ENCODE measurements around the gene CNKSR3.

The CNKSR3 gene

DNA sequence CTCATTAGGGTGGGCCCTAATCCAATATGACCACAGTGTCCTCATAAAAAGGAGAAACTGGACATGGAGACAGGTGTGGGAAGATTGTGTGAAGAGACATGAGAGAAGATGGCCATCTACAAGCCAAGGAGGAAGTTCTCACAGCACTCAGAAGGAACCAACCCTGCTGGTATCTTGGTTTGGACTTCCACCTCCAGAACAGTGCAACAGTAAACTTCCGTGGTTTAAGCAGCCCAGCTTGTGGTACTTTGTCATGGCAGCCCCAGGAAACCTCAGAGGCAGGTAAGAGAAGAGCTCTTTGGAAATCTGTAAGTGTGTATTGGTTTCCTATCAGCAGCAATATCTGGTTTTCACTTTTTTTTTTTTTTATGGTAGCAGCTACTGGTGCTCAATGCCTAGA is 16.5 kb upstream of the CNKSR3 start:
- DNase-seq = no peak
- Histone ChIP-seq H3K9me3 (ENCODE audit: severe bottlenecking) (no peaks in the 10 kb centered on the region), H3K36me3 (no peaks in the 10 kb centered on the region), H3K27ac (no peak overlapping the region), H3K4me3 (ENCODE audit: low read depth, low read length) (no peak overlapping the region), H3K27me3 (ENCODE audit: insufficient read depth, low read depth, severe bottlenecking) (no peaks in the 10 kb centered on the region)
- TF ChIP-seq, protein P1, sequence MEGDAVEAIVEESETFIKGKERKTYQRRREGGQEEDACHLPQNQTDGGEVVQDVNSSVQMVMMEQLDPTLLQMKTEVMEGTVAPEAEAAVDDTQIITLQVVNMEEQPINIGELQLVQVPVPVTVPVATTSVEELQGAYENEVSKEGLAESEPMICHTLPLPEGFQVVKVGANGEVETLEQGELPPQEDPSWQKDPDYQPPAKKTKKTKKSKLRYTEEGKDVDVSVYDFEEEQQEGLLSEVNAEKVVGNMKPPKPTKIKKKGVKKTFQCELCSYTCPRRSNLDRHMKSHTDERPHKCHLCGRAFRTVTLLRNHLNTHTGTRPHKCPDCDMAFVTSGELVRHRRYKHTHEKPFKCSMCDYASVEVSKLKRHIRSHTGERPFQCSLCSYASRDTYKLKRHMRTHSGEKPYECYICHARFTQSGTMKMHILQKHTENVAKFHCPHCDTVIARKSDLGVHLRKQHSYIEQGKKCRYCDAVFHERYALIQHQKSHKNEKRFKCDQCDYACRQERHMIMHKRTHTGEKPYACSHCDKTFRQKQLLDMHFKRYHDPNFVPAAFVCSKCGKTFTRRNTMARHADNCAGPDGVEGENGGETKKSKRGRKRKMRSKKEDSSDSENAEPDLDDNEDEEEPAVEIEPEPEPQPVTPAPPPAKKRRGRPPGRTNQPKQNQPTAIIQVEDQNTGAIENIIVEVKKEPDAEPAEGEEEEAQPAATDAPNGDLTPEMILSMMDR (IDR thresholded peaks at IDR 0.05; ENCODE audit: low read depth, low read length) = no peak

DNA sequence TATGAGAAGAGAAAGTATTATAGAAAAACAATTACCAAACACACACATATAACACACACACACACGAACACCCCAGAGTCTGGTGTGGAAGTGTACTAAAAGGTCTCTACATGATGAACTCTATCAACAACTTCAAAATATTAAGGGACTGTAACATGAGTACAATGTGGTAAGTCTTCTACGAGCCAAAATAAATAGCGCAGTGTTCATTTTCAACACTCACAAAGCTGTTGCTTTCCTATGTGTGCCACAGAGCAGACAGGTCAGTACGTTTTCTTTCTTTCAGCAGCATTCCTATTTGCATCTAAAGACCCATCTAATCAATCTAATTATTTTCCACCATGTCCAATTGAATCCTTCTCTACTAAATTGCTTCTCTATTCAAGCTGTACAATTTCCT is 12.1 kb upstream of the CNKSR3 start:
- no peaks in the 10 kb centered on the region for H3K9me3 ChIP-seq (ENCODE audit: severe bottlenecking)
- no peaks in the 10 kb centered on the region for H3K27me3 ChIP-seq (ENCODE audit: insufficient read depth, low read depth, severe bottlenecking)
- no peak for DNase-seq
- no peaks in the 10 kb centered on the region for H3K36me3 ChIP-seq
- TF ChIP-seq, protein P1 (IDR thresholded peaks at IDR 0.05; ENCODE audit: low read depth, low read length) = no peak
- no peak overlapping the region for H3K4me3 ChIP-seq (ENCODE audit: low read depth, low read length)
- H3K27ac ChIP-seq = no peak overlapping the region

DNA sequence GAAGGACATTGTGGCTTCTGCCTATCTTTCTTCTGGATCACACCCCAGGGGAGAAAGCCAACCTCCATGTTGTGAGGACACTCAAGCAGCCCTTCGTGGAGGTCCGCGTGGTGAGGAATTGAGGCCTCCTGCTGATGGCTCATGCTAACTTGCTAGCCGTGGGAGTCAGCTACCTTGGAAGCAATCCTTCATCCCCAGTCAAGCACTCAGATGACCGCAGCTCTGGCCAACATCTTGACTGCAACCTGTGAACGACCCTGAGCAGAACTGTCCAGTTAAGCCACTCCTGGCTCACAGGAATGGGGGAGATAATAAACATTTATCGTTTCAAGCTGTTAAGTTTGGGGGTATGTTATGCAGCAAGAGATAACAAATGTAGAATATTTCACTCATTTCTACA is 10.9 kb upstream of the CNKSR3 start:
- Histone ChIP-seq H3K4me3 (ENCODE audit: low read depth, low read length) (no peak overlapping the region), H3K9me3 (ENCODE audit: severe bottlenecking) (no peaks in the 10 kb centered on the region), H3K27me3 (ENCODE audit: insufficient read depth, low read depth, severe bottlenecking) (no peaks in the 10 kb centered on the region), H3K36me3 (no peaks in the 10 kb centered on the region), H3K27ac (no peak overlapping the region)
- TF ChIP-seq, protein P1 (IDR thresholded peaks at IDR 0.05; ENCODE audit: low read depth, low read length) = no peak
- no peak for DNase-seq

DNA sequence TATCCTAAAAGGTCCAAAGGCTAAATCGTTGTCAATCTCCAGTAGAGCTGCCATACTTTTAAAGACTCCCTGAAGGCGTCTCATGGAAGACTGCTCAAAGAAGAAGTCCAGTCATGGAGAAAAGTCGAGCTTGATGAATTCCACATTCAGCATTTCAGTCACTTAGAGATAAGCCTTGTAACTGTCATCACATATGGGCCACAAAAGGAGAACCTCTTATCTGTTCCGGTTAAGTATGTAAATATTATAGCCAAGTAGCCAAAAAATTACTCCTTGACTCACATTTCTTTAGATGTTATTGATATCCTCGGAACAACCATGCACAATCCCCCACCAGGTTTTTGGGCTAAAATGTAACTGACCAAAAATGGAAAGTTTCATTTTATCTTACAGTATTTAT is 9.8 kb upstream of the CNKSR3 start:
- Histone ChIP-seq H3K27me3 (ENCODE audit: insufficient read depth, low read depth, severe bottlenecking) (no peaks in the 10 kb centered on the region), H3K4me3 (ENCODE audit: low read depth, low read length) (no peak overlapping the region), H3K36me3 (no peaks in the 10 kb centered on the region), H3K9me3 (ENCODE audit: severe bottlenecking) (no peaks in the 10 kb centered on the region), H3K27ac (no peak overlapping the region)
- DNase-seq = no peak
- TF ChIP-seq, protein P1 (IDR thresholded peaks at IDR 0.05; ENCODE audit: low read depth, low read length) = no peak

DNA sequence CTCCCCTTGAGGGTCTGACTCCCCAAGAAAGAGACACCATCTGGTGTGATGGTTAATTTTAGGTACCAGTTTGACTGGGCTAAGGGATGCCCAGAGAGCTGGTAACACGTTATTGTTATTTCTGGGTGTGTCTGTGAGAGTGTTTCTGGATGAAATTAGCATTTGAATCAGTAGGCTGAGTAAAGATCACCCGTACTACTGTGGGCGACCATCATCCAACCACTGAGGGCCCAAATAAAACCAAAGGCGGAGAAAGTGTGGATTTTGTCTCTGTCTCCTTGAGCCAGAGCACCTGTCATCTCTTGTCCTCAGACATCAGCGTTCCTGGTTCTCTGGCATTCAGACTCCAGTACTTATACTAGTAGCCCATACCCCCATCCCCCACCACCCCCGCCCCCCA is 7.9 kb upstream of the CNKSR3 start:
- DNase-seq = no peak
- H3K27me3 ChIP-seq (ENCODE audit: insufficient read depth, low read depth, severe bottlenecking) = no peaks in the 10 kb centered on the region
- TF ChIP-seq, protein P1 (IDR thresholded peaks at IDR 0.05; ENCODE audit: low read depth, low read length) = no peak
- H3K36me3 ChIP-seq = no peaks in the 10 kb centered on the region
- H3K27ac ChIP-seq = no peak overlapping the region
- no peaks in the 10 kb centered on the region for H3K9me3 ChIP-seq (ENCODE audit: severe bottlenecking)
- no peak overlapping the region for H3K4me3 ChIP-seq (ENCODE audit: low read depth, low read length)

DNA sequence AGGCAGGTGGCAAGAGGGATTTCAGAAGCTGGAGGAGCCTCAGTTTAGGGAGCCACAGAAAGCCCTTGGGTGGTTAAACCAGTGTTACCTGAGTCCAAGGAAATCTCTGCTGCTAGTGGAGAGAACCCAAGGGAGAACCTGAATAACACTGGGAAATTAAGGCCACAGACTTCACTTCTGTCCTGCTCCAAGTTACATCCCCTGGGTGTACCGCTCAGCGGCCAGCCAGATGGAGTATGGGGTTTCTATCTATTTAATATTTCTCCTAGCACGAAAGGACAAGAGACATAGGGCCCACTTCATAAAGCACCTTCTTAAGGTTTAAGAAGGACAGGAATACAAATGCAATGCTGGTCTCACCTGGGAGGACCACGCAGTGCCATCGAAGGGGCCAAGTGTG is 5.8 kb upstream of the CNKSR3 start:
- no peak overlapping the region for H3K27ac ChIP-seq
- no peaks in the 10 kb centered on the region for H3K36me3 ChIP-seq
- TF ChIP-seq, protein P1 (IDR thresholded peaks at IDR 0.05; ENCODE audit: low read depth, low read length) = no peak
- H3K27me3 ChIP-seq (ENCODE audit: insufficient read depth, low read depth, severe bottlenecking) = no peaks in the 10 kb centered on the region
- no peaks in the 10 kb centered on the region for H3K9me3 ChIP-seq (ENCODE audit: severe bottlenecking)
- H3K4me3 ChIP-seq (ENCODE audit: low read depth, low read length) = no peak overlapping the region
- DNase-seq = no peak

Data from WERI-Rb-1 (cell line).